ENCODE results near the gene KDELR3.

KDELR3 gene

DNA sequence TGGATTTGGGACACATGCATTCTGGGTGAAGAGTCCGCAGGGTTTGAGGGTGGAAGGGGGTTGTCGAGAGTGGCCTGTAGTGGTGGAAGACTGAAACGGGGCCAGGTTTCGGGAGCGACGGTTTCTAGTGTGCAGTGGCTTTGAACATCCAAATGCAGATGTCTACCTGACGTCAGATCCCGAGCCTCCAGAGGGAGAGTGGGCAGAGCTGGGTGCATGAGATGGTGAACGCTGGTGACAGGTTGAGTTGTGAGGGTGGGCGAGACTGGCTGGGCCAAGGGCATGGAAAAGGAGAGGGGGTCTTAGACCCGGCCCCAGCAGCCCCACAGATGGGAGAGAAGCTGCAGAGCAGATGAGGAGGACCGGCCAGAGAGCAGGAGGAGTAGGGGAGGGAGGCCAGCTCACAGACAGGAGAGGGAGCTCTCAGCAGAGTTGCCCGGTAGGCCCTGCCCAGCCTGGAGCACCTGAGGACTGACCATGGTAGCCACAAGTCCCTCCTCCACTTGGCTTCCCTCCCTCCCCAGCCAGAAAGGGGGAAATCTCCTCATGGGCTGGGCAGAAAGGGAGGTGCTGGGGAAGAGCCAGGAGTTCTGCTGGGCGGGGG is 27.0 kb upstream of the KDELR3 start:
- no peak for DNase-seq

DNA sequence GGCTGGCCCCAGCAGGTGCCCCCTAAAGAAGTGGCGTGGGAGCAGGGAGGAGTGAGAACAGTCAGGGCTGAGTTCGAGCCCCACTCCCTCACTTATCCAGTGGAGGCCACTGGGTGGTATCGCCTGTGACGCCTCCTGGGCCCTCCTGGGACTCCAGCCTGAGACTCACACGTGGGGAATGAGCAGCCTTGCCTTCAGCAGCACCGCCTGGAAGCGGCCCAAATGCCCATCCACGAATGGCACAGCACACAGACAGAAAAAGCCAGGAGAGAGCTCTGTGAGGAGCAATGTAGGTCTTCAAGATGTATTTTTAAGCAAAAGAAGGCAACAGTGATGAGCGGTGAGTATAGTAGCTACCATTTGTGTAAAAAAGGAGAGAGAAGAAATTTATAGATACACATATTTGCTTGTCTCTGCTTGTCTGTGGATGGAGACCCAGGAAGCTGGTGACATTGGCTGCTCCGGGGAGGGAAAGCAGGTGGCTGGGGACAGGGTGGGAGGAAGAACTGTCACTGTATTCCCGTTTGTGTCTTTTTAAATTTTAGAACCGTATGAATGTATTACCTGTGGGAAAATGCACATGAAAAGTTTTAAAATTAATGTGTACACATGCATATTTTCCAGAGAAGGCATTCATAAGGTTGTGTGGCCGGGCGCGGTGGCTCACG is 26.1 kb upstream of the KDELR3 start:
- no peak for DNase-seq

DNA sequence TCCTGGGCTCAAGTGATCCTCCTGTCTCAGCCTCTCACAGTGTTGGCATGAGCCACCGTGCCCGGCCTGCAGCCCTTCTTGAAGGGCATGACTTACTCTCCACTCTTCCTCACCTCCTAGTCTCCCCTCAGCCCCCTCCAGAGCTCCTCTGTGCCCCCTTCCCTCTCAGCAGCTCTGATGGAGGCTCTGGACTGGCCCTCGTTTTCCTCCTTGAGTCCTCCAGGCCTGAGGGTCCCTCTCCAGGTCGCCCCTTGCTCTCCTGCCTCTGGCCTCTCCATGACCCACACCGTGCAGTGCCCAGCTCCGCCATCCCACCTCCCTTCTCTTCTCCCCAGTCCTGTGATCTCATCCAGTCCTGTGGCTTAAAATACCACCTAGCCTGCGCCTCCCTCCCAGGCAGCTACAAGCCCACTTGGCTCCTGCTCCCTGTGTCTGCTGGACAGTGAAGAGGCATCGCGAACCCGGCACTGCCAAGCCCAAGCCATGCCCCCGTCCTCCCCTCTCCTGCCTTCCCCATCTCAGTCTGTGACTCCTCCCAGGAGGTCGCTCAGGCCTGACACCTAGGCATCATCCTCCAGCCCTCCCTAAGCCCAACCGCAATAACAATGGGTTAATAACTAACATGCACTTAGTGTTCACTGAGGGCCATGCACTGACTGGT is 24.8 kb upstream of the KDELR3 start:
- no peak for DNase-seq

DNA sequence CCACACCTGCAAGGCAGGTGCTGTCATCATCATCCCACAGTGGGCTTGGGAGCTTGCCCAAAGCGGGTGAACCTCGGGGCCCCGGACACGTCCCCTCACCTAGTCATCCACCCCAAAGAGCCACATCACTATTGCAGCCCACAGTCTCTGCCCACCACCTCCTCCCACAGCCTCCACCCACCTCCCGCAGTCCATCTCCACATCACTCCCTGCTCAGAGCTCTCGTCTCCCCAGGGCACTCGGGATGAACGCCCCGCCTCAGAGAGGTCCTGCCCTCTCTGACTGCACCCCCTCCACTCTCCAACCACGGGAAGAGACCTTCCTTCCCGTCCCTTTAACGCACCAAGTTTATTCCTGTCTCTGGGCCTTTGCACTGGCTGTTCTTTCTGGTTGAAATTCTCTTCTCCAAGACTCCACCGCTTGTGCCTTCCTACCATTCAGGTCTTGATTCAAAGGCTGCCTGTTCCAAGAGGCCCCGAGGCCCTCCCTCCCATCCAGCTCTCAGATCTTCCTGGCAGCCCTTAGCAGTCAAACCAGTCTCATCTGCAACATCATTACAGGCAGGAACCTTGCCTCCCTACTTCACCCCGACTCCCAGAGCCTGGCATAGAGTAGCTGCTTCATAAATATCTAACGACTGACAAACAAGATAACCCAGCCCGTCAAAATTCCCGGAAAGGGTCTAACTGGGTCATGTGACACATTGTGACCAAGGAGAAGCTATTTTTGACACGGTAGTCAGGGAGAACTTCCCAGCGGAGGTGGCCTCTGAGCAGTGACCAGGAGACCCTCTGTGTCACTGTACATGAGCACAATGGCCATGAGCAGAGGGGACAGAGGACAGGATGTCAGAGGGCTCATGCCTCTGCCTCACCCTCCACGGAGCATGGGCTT is 24.0 kb upstream of the KDELR3 start:
- no peak for DNase-seq

DNA sequence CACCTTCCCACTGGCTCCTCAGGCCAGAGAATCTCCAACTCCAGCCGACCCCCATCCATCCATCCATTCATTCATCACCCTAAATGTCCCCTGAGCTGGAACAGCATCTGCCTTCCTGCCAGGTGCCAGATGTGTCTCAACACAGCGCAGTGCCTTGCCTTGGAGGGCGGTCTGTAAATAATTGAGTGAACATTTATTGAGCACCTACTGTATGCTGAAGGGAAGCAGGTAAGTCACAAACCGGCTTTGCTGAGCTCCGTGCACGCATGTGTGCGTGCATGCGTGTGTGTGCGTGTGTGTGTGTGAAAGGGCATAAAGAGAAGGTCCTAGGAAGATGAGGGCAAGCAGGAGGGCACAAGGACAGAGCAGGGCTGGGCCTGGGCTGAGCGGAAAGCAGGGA is 23.1 kb upstream of the KDELR3 start:
- no peak for DNase-seq

DNA sequence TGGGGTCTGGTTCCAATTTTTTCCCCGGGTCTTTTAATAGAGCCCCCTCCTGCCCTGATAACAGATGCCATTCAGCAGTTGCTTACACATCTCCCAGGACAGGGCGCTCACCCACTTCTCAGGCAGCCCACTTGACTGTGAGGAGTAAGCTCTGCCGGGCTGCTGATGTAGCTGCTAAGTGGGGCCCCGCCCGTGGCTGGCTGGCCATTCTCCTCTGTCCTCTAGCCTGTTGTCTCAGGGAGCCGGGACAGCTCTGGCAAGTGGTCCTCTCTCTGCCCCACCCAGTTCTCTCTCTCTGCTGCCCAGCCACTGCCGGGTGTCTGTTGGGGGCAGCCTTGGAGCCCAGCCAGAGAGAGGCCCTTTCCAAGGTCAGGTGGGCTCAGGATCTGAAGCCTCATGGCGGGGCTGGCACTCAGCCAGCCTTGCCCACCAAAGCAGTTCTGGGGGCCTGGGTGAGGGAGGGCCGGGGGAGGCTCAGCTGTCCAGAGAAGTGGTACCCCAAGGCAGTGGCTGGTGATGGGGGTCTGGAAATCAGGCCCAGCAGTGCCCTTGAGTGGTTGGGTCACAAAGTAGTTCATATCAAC is 21.8 kb upstream of the KDELR3 start:
- no peak for DNase-seq

DNA sequence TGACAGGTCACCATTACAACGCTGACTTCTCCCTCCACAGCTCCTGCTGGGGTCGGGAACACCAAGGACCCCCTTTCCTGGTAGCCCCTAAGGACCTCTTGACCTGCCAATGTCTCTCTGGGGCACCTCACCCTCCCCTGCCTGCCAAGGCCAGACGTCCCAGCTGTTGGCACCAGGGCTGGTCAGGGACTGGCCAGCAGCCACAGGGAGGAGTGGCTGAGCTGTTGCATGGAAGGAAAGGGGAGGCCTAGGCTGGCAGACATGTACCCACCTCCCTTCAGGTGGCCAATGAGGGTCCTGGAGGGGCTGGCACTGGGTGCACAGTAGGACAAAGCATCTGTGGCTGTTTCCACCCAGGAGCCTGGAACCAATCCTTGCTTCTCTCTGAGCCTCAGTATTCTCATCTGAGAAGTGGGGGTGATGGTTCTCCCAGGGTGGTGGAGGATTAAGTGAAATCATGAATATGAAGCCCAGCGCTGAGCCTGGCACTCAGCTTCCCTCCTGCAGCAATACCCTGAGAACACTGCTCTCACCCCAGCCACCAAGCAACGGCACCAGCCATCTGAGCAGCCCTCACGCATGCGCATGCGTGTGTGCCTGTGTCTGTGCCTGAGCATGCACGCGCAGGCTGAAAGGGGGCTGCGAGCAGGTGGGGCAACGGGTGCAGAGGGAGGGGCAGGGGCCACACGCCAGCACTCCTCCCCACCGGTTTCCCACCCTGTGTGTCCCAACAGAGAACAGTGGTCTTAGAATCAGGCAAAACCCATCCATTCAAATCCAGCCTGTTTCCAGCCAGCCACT is 18.8 kb upstream of the KDELR3 start:
- no peak for DNase-seq

DNA sequence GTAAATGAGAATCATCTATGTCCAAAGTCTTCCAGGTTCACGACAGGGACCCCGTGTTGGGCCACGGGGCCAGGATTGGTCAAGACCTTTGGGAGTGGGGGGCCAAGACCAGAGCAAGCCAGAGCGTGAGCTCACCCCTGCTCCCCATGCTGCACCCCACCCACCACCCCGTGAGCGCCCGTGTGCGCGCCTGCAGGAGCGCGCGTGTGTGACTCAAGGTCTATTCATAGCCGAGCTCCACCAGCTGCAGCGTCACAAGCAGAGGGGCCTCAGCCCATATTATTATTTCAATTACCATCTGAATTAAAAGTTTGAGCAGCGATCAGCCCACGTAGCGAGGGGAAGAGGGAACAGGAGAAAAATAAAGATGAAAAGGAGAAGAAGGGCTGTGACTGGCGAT is 18.1 kb upstream of the KDELR3 start:
- DNase-seq: no peak

DNA sequence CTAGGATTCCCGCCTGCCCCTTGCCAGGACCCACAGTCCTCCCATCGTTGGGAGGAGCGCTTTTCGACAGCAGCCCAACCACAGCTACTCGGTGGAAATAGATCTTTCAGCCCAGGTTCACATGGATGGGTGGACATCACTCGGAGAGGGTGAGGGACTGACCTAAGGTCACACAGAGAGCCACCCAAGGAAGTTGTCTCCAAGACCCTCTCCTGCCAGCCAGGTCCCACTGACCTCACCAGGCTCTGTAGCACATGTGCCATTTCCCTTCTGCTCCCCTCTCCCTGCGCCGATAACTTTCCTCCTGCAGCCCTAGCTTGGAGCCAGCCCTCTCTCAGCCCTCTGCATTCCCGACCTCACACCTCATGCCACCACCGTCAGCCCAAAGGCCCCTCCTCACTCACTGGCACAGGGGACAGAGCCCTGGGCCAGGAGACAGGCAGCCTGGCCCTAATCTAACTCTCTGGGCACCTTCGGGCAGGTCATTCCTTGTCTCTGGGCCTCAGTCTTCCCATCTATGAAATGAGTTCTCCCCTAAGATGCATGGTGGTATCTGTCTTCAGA is 17.6 kb upstream of the KDELR3 start:
- no peak for DNase-seq

DNA sequence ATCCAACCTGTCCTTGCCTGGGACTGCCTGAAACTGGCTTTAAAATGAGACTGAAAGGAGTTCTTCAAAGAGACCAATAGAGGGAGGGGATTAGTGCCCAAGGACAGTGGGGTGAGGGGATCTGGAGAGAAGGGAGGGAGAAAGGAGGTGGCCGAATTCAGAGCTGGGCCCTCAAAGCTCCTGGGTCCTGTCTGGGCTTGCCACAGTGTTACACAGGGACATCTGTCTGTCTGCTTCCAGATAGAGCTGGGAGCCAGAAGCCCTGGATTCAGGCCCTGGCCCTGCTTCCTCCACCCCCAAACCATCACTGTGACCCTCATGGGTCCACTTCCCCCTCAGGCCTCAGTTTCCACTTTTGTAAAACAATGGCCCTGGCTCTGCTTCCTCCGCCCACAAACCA is 16.5 kb upstream of the KDELR3 start:
- no peak for DNase-seq

DNA sequence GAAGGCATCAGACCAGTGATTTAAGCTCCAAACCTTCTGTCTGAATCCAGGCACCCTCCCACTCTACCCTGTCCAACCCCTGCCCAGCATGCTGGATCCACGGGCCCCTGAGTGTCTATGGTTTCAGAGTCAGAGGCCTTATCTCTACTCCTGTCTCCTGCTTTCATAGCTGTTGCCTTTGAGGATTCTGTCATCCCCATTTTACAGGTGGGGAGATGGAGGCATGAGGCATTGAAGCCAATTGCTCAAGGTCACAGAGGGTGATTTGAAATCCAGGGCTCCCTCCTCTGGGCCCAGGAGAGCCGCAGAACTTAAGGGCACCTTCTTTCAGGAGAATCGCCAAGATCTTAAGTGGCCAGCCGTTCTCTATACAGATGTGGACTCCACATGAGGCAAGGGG is 16.0 kb upstream of the KDELR3 start:
- DNase-seq: no peak

DNA sequence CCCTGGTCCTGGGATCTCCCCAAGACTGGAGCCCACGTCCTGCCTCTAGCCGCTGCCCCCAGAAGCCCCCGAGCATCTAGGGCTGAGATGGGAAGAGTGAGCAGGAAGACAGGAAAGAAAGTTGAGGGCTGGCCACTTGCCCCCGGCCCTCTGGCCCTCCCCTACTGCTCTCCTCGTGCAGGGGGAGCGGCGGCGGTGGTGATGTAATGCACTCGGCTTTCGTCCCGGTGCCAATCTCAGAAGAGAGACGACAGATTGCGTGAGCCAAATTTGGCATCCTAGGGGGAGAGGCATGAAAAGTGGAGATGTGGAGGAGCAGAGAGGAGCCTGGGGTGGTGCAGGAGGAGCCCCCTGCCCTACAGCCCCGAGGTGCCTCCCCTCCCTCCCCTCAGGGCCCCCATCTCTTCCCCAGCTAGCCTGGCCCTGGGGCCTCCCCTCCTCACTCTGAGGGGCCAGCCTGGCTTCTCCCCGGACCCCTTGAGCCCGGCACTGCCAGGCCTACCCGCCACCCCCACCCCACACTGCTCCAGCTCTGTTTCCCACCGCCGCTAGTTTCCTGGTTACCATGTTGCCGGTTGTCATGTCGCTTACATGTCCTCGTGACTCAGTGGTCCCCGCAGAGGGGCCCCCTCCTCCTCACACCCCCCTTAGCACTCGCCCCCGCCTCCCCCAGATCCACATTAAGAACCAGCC is 15.4 kb upstream of the KDELR3 start:
- no peak for DNase-seq

DNA sequence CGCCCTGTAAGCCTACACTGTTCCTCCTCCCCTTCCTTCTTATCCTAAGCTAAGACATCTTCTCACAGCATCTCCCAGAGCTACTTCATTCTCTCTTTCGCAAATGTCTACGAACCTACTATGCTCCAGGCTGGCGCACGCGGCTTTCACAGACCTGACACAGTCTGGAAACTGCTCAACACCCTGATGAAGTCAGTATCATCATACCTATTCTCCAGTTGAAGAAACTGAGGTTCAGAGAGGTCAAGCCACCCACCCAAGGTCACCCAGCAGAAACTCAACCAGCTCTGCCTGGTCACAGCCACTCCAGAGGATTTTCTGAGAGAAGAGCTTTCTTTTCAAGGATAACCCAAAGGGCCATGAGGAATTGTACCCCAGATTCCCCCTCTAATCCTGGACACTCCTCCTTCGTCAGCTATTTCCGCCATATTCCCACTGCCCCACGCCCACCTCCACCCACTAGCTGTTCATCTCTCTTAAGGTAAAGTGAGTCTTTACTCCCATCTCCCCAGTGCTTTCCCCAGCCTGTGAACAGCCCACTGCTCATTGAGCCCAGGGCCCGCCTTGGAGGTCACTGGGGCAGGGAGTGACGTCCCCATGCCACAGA is 14.7 kb upstream of the KDELR3 start:
- no peak for DNase-seq

DNA sequence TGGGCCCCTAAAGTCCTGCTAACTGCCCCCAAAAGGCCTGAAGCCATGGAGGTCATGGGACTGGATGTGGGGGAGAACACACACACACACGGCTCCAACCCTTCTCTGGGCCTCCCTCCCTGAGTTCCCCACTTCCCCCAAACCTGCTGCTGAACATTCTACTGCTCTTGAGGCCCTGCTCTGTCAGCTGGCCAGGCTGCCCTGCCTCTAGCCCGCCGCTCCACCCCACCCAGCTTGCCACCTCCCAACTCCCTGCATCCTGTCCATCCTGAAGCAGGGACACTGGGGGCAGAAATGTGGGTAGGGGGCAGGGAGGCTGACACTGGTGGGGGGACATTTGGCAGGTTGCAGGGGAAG is 13.9 kb upstream of the KDELR3 start:
- DNase-seq: no peak

DNA sequence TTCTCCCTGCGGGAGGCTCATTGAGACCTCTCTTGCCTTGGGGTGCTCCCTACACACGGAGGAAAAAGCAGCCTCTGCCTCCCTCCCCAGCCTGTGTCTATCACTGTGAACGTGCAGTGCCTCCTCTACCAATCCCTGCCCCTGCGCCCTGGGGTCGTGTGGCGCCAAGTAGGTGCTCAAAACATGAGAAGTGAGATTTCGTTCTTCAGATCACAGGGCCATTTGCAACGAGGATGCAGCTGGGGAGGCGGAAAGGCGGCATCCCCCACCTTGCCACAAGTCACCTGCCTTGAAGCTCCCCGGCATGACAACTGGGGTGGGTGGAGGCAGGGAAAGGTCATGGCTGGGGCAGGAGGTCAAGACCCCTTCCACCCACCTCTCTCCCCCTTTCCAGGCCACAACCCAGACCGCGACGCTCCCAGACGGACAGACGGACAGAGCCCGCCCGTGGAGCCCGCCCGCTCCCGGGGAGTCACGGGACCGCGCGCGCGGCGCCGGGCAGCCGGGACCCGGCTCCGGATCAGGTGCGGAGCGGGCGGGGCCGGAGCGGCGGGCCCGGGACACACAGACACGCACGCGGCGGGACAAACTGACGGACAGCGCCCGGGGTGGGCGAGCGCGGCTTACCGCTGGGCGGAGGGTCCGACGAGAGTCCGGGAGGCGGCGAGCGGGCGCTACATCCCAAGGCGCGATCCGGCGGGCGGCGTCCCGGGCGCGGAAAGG is 13.4 kb upstream of the KDELR3 start:
- peak; percentile 34 for DNase-seq

DNA sequence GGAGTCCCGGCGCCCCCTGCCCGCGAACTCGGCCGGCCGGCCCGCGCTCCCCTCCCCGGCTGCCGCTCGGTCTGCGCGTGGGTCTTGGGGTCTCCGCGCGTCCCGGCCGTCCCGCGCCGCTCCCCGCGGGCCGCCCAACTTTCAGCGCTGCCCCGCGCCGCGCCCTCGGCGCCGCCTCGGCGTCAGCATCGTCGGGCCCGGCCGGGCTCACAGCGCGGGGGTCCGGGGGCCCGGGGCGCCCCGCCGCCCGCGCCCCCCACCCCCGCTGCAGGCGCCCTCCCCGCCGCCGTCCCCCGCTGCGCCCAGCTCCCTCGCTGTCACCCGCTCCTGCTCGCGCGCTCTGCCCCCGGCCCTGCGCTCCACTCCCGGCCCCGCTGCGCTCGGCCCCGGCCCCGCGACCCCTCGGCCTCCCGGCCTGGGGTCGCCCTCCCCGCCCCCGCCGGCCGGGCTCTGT is 12.8 kb upstream of the KDELR3 start, which contains the start of gene KCNJ4:
Gene KCNJ4, minus strand, starts transcription at position 124 of the 454 bp plus-strand sequence. CDS start 27,067 bp downstream, outside the sequence.
- no peak for DNase-seq

DNA sequence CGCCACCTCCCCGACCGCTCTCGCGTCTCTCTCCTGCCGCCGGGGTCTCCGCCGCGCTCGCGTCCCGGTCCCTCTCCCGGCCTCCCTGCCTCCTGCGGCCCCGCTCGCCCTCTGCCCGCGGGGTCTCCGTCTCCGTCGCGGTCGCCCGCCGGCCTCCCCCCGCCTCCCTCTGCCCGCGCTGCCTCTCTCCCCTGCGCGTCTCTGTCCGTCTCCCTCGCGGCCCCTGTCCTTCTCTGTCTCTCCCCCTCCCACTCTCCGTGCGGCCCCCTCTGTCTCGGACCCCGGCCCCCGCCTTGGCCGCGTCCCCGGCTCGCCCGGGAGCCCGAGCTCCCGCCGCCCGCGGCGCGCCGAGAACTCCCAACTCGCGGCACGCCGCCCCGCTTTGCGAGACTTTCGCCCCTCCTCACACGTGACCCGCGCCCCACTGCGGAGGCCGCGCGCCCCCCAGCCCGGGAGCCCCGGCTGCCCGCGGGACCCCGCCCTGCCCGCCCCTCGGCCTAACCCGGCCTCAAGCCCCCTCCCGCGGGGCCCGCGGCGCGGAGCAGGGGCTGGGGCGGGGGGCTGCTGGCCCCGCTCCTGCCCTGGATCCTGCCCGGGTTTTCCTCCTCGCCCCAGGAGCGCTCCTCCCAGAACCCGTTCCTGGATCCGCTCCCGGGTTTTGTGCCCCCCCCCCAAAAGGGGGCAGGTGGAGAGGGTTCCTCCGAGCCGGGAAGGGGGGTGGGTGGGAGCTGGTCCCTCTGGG is 12.2 kb upstream of the KDELR3 start:
- DNase-seq: peak; percentile 40

DNA sequence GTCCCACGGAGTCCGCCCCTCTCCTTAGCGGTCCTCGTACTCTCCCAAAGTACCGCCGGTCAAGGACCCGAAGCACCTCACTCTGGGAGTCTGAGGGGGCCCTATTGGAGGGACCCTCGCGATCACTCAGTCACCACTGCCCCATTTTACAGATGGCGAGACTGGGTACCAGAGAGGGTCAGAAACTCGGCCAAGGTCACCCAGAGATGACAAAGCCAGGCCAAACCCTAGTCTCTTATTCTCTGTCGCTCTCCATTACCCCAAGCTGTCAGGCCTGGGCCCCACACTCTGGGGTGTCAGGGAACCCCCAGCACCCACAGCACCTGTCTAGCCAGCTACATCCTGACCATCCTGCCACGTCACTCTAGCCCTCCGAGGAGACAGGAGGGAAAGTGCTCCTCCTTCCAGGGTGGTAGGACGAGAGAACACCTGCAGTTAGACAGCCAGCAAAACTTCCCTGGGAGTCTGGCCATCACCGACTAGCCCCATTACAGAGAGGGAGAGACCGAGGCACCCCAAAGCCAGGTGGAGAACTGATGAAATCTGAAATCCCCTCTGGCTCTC is 11.5 kb upstream of the KDELR3 start:
- DNase-seq: no peak

Data from stimulated activated CD8-positive, alpha-beta memory T cell treated with anti-CD3 and anti-CD28 coated beads, Interleukin-4, amount 100 ng/mL, for 48 hours (primary cell).